HUES64 (cell line): Measurements from ENCODE around the gene LGR6.

Experiments
- H3K27ac ChIP-seq: 2 replicates; pipeline ENCODE4 v1.7.0; 2013; ENCODE audit warnings: low read depth, low read length, inconsistent platforms
- H3K27me3 ChIP-seq: 2 replicates; pipeline ENCODE4 v1.6.1; 2013; ENCODE audit warnings: mild to moderate bottlenecking, low read length; ENCODE audit not compliant: insufficient read depth
- H3K36me3 ChIP-seq: 2 replicates; pipeline ENCODE4 v1.6.1; 2013; ENCODE audit warnings: mild to moderate bottlenecking, low read length; ENCODE audit not compliant: insufficient read depth
- H3K4me1 ChIP-seq: 2 replicates; pipeline ENCODE4 v1.6.1; 2013; ENCODE audit warnings: mild to moderate bottlenecking, low read length, moderate library complexity; ENCODE audit not compliant: insufficient read depth
- H3K4me3 ChIP-seq: 2 replicates; pipeline ENCODE4 v1.5.1; 2013; ENCODE audit warnings: mild to moderate bottlenecking, low read length, moderate library complexity
- H3K9ac ChIP-seq: 2 replicates; pipeline ENCODE4 v1.6.1; 2013; ENCODE audit warnings: mild to moderate bottlenecking, low read depth, low read length
- H3K9me3 ChIP-seq: 2 replicates; pipeline ENCODE4 v1.6.1; 2013; ENCODE audit warnings: low read depth, low read length; ENCODE audit not compliant: insufficient read depth
- WGBS: fragments of 150-250, 120-280 bp; methylation state at CpG from one replicate; pipeline ENCODE4 v1.1.7; 2013; ENCODE audit warnings: missing lambda C conversion rate; 5-methylcytosine and 5-hydroxymethylcytosine counted together

LGR6 gene

DNA sequence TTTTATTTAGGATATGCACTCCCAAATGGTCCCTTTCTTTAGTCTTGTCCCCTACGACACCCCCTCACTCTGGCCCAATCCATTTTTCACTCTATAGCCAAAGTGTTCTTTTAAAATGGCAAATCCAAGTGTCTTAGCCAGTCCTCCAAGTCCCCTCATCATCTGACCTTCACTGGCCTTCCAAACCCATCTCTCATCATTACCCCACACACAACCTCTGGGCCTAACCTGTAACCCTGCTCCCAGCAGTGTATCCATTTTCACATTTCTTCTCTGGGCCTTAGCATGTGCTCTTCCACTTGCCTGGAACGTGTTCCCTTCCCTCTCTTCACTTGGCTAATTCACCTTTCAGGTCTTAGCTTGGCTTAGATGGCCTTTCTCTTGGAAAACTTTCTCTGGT is 42.6 kb upstream of the LGR6 start:
- Histone ChIP-seq H3K9me3 (no peaks in the 10 kb centered on the region), H3K36me3 (no peaks in the 10 kb centered on the region), H3K27me3 (peaks cover 2% of the 10 kb centered on the region; the same call in 1 of the 2 replicates), H3K9ac (no peak overlapping the region), H3K4me1 (peaks cover 4% of the 10 kb centered on the region), H3K27ac (no peak overlapping the region), H3K4me3 (no peak overlapping the region)
- 94% methylated on average over 2 of the region's 2 CpGs for WGBS

GRCh38 chr1:202152399-202152798 is 41.2 kb upstream of the LGR6 start:
- no peak overlapping the region for H3K9ac ChIP-seq
- H3K27ac ChIP-seq = no peak overlapping the region
- H3K9me3 ChIP-seq = no peaks in the 10 kb centered on the region
- H3K4me3 ChIP-seq = no peak overlapping the region
- WGBS = 81% methylated on average over 10 of the region's 10 CpGs
- peaks cover 4% of the 10 kb centered on the region for H3K4me1 ChIP-seq
- no peaks in the 10 kb centered on the region for H3K36me3 ChIP-seq
- no peaks in the 10 kb centered on the region for H3K27me3 ChIP-seq

GRCh38 chr1:202153284-202153683 is 40.3 kb upstream of the LGR6 start:
- Histone ChIP-seq H3K27me3 (no peaks in the 10 kb centered on the region), H3K9ac (no peak overlapping the region), H3K9me3 (no peaks in the 10 kb centered on the region), H3K27ac (no peak overlapping the region), H3K4me1 (peaks cover 4% of the 10 kb centered on the region), H3K4me3 (no peak overlapping the region), H3K36me3 (no peaks in the 10 kb centered on the region)
- WGBS = 91% methylated on average over 4 of the region's 4 CpGs

DNA sequence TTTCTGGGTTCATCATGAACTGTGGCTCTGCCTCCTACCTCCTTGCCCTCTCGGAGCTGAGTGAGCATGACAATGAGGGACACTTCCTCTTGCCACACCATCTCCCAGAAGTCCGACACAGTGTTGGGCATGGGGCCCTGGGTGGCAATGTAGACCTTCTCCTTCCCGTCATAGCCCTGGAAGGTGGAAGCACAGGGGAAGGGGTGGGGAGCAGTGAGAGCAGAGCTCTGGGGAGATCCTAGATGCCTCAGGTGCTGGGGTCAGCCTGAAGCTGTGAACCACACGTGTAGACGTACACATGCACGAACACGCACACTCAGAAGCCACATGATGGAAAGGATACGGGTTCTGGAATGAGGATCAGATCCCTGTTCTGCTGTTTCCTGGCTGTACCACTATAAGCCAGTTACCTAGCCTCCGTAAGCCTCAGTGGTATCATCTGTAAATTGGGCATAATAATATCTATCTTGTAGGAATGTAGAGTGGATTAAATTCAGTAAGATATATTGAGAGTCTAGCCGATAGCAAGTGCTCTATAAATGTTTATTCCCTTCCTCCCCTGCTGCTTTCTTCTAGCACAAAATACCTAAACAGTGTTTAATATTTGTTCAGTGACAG is 39.3 kb upstream of the LGR6 start:
- H3K27ac ChIP-seq = no peak overlapping the region
- no peak overlapping the region for H3K9ac ChIP-seq
- H3K4me3 ChIP-seq = no peak overlapping the region
- H3K9me3 ChIP-seq = no peaks in the 10 kb centered on the region
- H3K27me3 ChIP-seq = no peaks in the 10 kb centered on the region
- WGBS = 96% methylated on average over 9 of the region's 10 CpGs
- H3K36me3 ChIP-seq = no peaks in the 10 kb centered on the region
- H3K4me1 ChIP-seq = peaks cover 4% of the 10 kb centered on the region

DNA sequence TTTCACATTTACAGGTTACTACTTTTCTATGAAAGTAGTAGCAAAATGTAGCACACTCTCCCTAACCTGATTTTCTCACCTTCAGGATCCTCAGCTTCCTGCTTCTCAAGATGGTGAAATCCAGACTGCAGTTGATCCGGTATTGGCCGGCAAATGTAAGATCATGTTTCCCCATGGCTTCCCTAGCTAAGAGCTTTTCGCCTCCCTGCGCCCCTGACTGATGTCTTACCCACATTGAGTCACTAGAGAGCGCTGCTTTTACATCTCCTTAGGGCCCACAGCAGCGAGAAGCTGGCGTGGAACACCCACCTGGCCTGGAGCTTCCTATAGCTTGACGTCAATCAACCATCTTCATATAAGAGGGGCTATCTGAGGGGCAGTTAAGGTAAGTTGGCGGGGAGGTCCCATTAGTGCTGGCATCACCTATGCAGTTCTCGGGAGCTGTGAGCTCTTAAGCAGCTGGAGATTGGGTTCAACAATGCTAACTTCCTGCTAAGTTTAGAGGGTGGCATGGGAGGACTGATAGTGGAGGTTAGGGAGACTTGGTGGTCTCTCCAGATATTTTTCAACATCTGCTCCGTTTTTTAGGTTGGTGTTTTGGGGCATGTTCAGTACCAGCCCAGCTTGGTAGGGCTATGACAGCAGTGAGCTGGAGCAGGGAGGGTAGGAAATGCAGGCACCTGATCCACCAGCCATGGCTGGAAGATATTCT is 38.7 kb upstream of the LGR6 start:
- no peaks in the 10 kb centered on the region for H3K36me3 ChIP-seq
- H3K27ac ChIP-seq = no peak overlapping the region
- no peak overlapping the region for H3K4me3 ChIP-seq
- H3K9ac ChIP-seq = no peak overlapping the region
- no peaks in the 10 kb centered on the region for H3K27me3 ChIP-seq
- no peaks in the 10 kb centered on the region for H3K9me3 ChIP-seq
- WGBS = 33% methylated on average over 11 of the region's 11 CpGs
- H3K4me1 ChIP-seq = peaks cover 10% of the 10 kb centered on the region

DNA sequence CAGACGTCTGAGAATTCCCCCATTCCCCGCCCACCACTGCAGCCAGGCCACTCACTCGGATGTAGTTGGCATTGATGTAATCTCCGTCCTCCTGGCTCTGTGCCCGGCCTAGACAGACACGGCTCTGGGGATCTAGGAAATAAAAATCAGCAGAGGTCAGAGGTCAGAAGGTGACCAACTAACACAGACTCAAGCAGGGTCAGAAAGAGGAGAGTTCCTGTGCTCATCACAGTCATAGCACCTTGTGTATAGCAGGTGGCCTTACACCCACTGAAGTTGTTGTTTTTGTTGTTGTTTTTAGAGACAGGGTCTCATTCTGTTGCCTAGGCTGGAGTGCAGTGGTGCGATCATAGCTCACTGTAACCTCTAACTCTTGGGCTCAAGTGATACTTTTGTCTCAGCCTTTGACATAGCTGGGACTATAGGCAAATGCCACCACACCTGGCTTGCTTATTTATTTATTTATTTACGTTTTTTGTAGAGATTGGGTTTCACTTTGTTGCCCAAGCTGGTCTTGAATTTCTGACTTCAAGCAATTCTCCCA is 38.0 kb upstream of the LGR6 start:
- H3K4me1 ChIP-seq = peaks cover 10% of the 10 kb centered on the region
- WGBS = 80% methylated on average over 7 of the region's 8 CpGs

DNA sequence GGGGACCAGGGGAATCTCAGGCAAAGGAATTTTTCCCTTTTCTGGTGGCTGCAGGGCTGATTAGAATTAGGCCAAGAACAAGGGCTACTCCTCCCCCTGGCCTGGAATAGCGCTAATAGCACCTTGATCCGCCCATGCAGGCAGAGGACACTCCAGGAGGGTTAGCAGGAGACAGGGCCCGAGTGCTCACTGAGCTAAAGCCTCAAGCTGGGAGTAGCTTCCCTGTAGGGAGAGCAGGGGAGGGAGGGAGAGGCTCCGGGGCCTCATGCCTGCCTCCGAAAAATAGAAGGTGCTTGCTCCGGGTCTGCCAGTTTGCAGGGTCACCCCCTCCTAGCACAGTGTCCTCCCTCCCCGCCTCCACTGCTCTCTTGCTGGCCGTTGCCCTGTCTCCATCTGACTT is 37.0 kb upstream of the LGR6 start:
- H3K27ac ChIP-seq = no peak overlapping the region

More for the DNA sequence above, 38.0 kb upstream of the LGR6 start:
- Histone ChIP-seq H3K9me3 (no peaks in the 10 kb centered on the region), H3K9ac (no peak overlapping the region), H3K27ac (no peak overlapping the region), H3K4me3 (no peak overlapping the region), H3K36me3 (no peaks in the 10 kb centered on the region), H3K27me3 (no peaks in the 10 kb centered on the region)

DNA sequence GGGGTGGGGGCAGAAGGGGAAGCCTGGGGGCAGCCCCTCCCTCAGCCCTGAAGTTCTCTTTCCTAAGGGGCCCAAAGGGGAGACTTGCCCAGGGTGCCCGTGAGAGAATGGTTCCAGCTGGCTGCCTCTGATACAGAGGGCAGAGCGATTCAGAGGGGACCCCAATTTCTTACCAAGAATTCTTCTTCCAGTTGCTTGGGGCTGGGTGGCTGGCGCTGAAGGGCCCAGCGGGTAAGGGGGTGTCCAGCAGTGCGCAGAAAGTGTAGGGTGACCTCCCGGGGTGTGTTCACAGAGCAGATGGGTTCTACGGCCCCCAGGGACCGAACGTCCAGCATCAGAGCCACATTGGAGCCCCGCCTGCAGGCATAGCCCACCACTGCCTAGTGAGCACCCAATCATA is 35.7 kb upstream of the LGR6 start:
- Histone ChIP-seq H3K27me3 (no peaks in the 10 kb centered on the region), H3K27ac (no peak overlapping the region), H3K36me3 (no peaks in the 10 kb centered on the region), H3K4me3 (no peak overlapping the region), H3K9me3 (no peaks in the 10 kb centered on the region), H3K9ac (no peak overlapping the region), H3K4me1 (peaks cover 16% of the 10 kb centered on the region)
- 93% methylated on average over 10 of the region's 10 CpGs for WGBS

More for the DNA sequence above, 37.0 kb upstream of the LGR6 start:
- no peaks in the 10 kb centered on the region for H3K9me3 ChIP-seq
- no peaks in the 10 kb centered on the region for H3K27me3 ChIP-seq
- no peak overlapping the region for H3K9ac ChIP-seq
- no peaks in the 10 kb centered on the region for H3K36me3 ChIP-seq
- peaks cover 11% of the 10 kb centered on the region for H3K4me1 ChIP-seq
- 70% methylated on average over 8 of the region's 8 CpGs for WGBS
- H3K4me3 ChIP-seq = no peak overlapping the region

GRCh38 chr1:202158810-202159533 is 34.6 kb upstream of the LGR6 start:
- Histone ChIP-seq H3K27me3 (no peaks in the 10 kb centered on the region), H3K9ac (no peak overlapping the region), H3K4me3 (no peak overlapping the region), H3K9me3 (no peaks in the 10 kb centered on the region), H3K27ac (no peak overlapping the region), H3K36me3 (no peaks in the 10 kb centered on the region), H3K4me1 (peaks cover 16% of the 10 kb centered on the region)
- 90% methylated on average over 10 of the region's 10 CpGs for WGBS

DNA sequence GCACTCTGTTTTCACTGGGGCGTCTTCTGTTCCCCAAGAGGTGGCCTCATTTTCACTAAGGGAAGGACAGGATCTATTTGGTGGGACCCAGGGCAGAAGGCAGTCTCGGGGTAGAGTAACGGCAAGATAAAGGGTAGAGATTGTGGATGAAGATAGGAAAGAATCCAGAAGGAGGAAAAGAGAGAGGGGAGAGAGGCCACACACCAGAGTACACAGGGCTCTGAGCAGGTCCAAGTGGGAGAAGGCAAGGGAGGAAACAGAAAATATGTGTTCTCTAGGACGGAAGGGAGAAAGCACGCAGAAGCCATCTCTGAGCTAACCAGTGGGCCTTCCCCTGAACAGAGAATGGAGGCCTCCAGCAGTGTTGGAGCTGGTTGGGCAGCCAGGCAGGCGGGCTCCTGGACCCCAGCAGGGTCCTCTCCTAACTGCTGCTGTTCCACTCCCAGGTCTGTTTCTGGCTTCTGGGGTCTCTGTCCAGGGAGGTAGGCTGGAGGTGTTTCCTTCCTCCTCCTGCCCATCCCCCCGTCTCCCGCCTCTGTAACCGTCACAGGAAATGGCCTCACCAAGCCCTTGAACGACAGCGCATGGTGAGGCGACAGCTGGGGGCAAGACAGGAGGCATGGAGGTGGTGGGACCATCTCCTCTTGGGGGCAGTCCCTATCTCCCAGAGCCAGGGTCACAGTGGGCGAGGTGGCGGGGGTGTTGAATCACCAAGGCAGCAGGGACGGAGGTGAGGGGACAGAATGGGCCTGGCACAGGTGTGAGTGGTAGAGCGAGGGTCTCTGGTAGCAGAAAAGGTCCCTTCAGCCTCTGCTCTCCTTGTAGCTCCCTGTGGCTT is 33.8 kb upstream of the LGR6 start:
- peaks cover 12% of the 10 kb centered on the region for H3K4me1 ChIP-seq
- WGBS = 84% methylated on average over 16 of the region's 16 CpGs

More for the DNA sequence above, 33.8 kb upstream of the LGR6 start:
- Histone ChIP-seq H3K27me3 (no peaks in the 10 kb centered on the region), H3K36me3 (no peaks in the 10 kb centered on the region), H3K9me3 (no peaks in the 10 kb centered on the region), H3K9ac (no peak overlapping the region), H3K27ac (no peak overlapping the region), H3K4me3 (no peak overlapping the region)
